Measurements from ENCODE around the gene CHRNB2.

DNA sequence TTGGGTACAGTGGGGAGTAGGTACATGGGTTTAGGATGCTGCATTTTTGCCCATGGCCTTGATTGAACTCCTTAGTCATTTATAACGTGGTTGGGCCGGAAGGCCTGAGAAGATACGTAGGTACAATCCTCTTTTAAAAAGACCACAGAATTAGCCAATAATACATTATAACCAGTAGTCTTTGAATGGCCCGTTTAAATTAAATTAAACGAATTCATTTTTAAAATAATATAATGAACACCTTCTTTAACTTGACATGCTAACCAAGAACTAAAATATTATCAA, 60.5 kb downstream of the CHRNB2 start:
- TF ChIP-seq, protein P1, sequence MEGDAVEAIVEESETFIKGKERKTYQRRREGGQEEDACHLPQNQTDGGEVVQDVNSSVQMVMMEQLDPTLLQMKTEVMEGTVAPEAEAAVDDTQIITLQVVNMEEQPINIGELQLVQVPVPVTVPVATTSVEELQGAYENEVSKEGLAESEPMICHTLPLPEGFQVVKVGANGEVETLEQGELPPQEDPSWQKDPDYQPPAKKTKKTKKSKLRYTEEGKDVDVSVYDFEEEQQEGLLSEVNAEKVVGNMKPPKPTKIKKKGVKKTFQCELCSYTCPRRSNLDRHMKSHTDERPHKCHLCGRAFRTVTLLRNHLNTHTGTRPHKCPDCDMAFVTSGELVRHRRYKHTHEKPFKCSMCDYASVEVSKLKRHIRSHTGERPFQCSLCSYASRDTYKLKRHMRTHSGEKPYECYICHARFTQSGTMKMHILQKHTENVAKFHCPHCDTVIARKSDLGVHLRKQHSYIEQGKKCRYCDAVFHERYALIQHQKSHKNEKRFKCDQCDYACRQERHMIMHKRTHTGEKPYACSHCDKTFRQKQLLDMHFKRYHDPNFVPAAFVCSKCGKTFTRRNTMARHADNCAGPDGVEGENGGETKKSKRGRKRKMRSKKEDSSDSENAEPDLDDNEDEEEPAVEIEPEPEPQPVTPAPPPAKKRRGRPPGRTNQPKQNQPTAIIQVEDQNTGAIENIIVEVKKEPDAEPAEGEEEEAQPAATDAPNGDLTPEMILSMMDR (IDR thresholded peaks at IDR 0.05; ENCODE audit: poor library complexity, severe bottlenecking), result no peak
- no peak for TF ChIP-seq POLR2AphosphoS5 (IDR thresholded peaks at IDR 0.05)
- TF ChIP-seq, protein P2, sequence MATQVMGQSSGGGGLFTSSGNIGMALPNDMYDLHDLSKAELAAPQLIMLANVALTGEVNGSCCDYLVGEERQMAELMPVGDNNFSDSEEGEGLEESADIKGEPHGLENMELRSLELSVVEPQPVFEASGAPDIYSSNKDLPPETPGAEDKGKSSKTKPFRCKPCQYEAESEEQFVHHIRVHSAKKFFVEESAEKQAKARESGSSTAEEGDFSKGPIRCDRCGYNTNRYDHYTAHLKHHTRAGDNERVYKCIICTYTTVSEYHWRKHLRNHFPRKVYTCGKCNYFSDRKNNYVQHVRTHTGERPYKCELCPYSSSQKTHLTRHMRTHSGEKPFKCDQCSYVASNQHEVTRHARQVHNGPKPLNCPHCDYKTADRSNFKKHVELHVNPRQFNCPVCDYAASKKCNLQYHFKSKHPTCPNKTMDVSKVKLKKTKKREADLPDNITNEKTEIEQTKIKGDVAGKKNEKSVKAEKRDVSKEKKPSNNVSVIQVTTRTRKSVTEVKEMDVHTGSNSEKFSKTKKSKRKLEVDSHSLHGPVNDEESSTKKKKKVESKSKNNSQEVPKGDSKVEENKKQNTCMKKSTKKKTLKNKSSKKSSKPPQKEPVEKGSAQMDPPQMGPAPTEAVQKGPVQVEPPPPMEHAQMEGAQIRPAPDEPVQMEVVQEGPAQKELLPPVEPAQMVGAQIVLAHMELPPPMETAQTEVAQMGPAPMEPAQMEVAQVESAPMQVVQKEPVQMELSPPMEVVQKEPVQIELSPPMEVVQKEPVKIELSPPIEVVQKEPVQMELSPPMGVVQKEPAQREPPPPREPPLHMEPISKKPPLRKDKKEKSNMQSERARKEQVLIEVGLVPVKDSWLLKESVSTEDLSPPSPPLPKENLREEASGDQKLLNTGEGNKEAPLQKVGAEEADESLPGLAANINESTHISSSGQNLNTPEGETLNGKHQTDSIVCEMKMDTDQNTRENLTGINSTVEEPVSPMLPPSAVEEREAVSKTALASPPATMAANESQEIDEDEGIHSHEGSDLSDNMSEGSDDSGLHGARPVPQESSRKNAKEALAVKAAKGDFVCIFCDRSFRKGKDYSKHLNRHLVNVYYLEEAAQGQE (IDR thresholded peaks at IDR 0.05; ENCODE audit: borderline replicate concordance), result no peak
- TF ChIP-seq RAD21 (conservative IDR thresholded peaks at IDR 0.05), result no peak
- TF ChIP-seq EZH2 (IDR thresholded peaks at IDR 0.05; ENCODE audit: borderline replicate concordance, insufficient read depth, low read length, poor library complexity, severe bottlenecking), result no peak
- TF ChIP-seq TAF1 (IDR thresholded peaks at IDR 0.05; ENCODE audit: low read depth), result no peak
- no peak for TF ChIP-seq EP300 (conservative IDR thresholded peaks at IDR 0.05; ENCODE audit: poor library complexity, severe bottlenecking)
- no peak for TF ChIP-seq SMC3 (conservative IDR thresholded peaks at IDR 0.05; ENCODE audit: poor library complexity)
- TF ChIP-seq MXI1 (conservative IDR thresholded peaks at IDR 0.05; ENCODE audit: poor library complexity, severe bottlenecking), result no peak

Data from neural cell (in vitro differentiated cells).